K562 (cell line): Measurements from ENCODE around the gene TREH.

Experiments used
- ATF7 ChIP-seq: fragments of 450-650 bp; IDR thresholded peaks from 2 replicates; pipeline ENCODE4 v1.7.1; 2014; ENCODE audit warnings: mild to moderate bottlenecking, moderate library complexity
- BCL6 ChIP-seq: fragments of 250-450 bp; sonication (Bioruptor Pico); IDR thresholded peaks from 2 replicates; pipeline ENCODE4 v1.4.0; 2020
- CC2D1A ChIP-seq: fragments of 450-650 bp; IDR thresholded peaks from 2 replicates; pipeline ENCODE4 v1.6.1; 2017; ENCODE audit warnings: mild to moderate bottlenecking
- JUN ChIP-seq, 2 experiments: sonication (generic) in 1 of 2; formaldehyde crosslinking in 1 of 2; IDR thresholded peaks; 2 replicates each; pipeline versions ENCODE4 v1.6.1 to v1.8.0; 2012 to 2022; ENCODE audit warnings: borderline replicate concordance in 2 of 2, mild to moderate bottlenecking in 2 of 2, improper control_type of control experiment in 1 of 2, low read depth in 1 of 2, low read length in 1 of 2, missing genetic modification reagents in 1 of 2
- PYGO2 ChIP-seq: fragments of 450-650 bp; IDR thresholded peaks from 2 replicates; pipeline ENCODE4 v1.6.1; 2016; ENCODE audit warnings: mild to moderate bottlenecking, missing genetic modification characterization, moderate library complexity, missing compliant biosample characterization
- RAD21 ChIP-seq, 2 experiments: fragments of 250-450 bp in 1 of 2; fragments of 450-650 bp in 1 of 2; sonication (Bioruptor Pico) in 1 of 2; formaldehyde crosslinking in 1 of 2; IDR thresholded peaks in 1 of 2; conservative IDR thresholded peaks in 1 of 2; 2 replicates each; pipeline versions ENCODE4 v1.4.0 to v1.8.0; 2020 to 2022; ENCODE audit warnings: mild to moderate bottlenecking in 2 of 2, moderate library complexity in 1 of 2
- RBBP5 ChIP-seq: fragments of 200-600 bp; sonication (generic); IDR thresholded peaks from 2 replicates; pipeline ENCODE4 v1.6.1; 2012; ENCODE audit warnings: borderline replicate concordance, mild to moderate bottlenecking, low read length, control low read depth, inconsistent platforms; ENCODE audit not compliant: insufficient read depth, poor library complexity, severe bottlenecking
- RFX5 ChIP-seq: IDR thresholded peaks from 2 replicates; pipeline ENCODE4 v1.6.1; 2011; ENCODE audit warnings: low read depth, mild to moderate bottlenecking, improper control_type of control experiment, low read length
- YBX1 ChIP-seq: fragments of 450-650 bp; IDR thresholded peaks from 2 replicates; pipeline ENCODE4 v1.7.1; 2016; ENCODE audit warnings: mild to moderate bottlenecking
- ZNF696 ChIP-seq: fragments of 250-450 bp; sonication (Bioruptor Pico); conservative IDR thresholded peaks from 2 replicates; pipeline ENCODE4 v1.4.0; 2020; ENCODE audit warnings: mild to moderate bottlenecking, moderate library complexity
- TF ChIP-seq, protein P1 (sequence below), 3 experiments: IDR thresholded peaks in 2 of 3; conservative IDR thresholded peaks in 1 of 3; 2 replicates each; pipeline ENCODE4 v1.5.1; 2011 to 2012; ENCODE audit warnings: low read length in 3 of 3, mild to moderate bottlenecking in 3 of 3, control low read depth in 2 of 3, improper control_type of control experiment in 1 of 3, inconsistent platforms in 1 of 3, low read depth in 1 of 3, mixed read lengths in 1 of 3, moderate library complexity in 1 of 3; ENCODE audit not compliant: insufficient read depth in 2 of 3
- TF ChIP-seq, protein P2 (sequence below): sonication (generic); formaldehyde crosslinking; IDR thresholded peaks from 2 replicates; pipeline ENCODE4 v1.9.0; 2022; ENCODE audit warnings: mild to moderate bottlenecking, missing genetic modification reagents

DNA sequence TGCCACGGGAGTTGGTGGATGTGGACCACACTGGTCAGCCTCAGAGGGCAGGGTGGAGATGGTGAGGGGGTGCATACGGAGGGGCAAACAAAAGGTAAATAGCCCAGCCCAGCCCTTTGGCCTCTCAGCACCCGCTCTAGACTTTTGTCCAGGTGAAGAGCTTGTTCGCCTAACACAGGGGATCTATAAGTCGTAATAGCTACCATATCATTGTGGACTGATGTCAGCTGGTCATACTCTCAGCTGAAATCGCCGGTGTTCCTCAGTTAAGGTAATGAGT, 27.0 kb upstream of the TREH start:
- no peak for TF ChIP-seq RAD21 (CRISPR knock-in tag; conservative IDR thresholded peaks at IDR 0.05 in 1 of 2, IDR thresholded peaks at IDR 0.05 in 1 of 2)
- no peak for TF ChIP-seq CC2D1A
- TF ChIP-seq ZNF696 (CRISPR knock-in tag): no peak
- TF ChIP-seq RBBP5: no peak
- no peak for TF ChIP-seq RFX5
- TF ChIP-seq, protein P1, sequence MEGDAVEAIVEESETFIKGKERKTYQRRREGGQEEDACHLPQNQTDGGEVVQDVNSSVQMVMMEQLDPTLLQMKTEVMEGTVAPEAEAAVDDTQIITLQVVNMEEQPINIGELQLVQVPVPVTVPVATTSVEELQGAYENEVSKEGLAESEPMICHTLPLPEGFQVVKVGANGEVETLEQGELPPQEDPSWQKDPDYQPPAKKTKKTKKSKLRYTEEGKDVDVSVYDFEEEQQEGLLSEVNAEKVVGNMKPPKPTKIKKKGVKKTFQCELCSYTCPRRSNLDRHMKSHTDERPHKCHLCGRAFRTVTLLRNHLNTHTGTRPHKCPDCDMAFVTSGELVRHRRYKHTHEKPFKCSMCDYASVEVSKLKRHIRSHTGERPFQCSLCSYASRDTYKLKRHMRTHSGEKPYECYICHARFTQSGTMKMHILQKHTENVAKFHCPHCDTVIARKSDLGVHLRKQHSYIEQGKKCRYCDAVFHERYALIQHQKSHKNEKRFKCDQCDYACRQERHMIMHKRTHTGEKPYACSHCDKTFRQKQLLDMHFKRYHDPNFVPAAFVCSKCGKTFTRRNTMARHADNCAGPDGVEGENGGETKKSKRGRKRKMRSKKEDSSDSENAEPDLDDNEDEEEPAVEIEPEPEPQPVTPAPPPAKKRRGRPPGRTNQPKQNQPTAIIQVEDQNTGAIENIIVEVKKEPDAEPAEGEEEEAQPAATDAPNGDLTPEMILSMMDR (IDR thresholded peaks at IDR 0.05 in 2 of 3, conservative IDR thresholded peaks at IDR 0.05 in 1 of 3; ENCODE audit: insufficient read depth in 2 of 3, low read depth in 1 of 3, low read length in 3 of 3): no peak
- no peak for TF ChIP-seq PYGO2 (tag)
- TF ChIP-seq YBX1: no peak
- TF ChIP-seq ATF7: no peak
- TF ChIP-seq, protein P2, sequence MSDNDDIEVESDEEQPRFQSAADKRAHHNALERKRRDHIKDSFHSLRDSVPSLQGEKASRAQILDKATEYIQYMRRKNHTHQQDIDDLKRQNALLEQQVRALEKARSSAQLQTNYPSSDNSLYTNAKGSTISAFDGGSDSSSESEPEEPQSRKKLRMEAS (CRISPR knock-in tag): no peak
- TF ChIP-seq JUN (IDR thresholded peaks at IDR 0.05; ENCODE audit: borderline replicate concordance, low read depth, low read length): no peak
- no peak for TF ChIP-seq JUN (CRISPR knock-in tag; IDR thresholded peaks at IDR 0.05; ENCODE audit: borderline replicate concordance)
- no peak for TF ChIP-seq BCL6
